ENCODE results near the gene STXBP3.

Gene STXBP3

GRCh38 chr1:108716437-108717230 is 29.8 kb upstream of the STXBP3 start:
- H3K27ac ChIP-seq (ENCODE audit: low read depth, low read length), result no peak overlapping the region
- H3K36me3 ChIP-seq (ENCODE audit: insufficient read depth, low read length), result no peaks in the 10 kb centered on the region
- H3K27me3 ChIP-seq (ENCODE audit: insufficient read depth, low read length), result no peaks in the 10 kb centered on the region
- no peak overlapping the region for H3K4me3 ChIP-seq (ENCODE audit: low read length)
- no peak overlapping the region for H3K9ac ChIP-seq (ENCODE audit: low read depth, low read length)
- no peaks in the 10 kb centered on the region for H3K9me3 ChIP-seq (ENCODE audit: insufficient read depth, low read depth, low read length)
- peaks cover 19% of the 10 kb centered on the region for H3K4me1 ChIP-seq (ENCODE audit: insufficient read depth, low read length)
- WGBS, result 93% methylated on average over 1 of the region's 2 CpGs

GRCh38 chr1:108717774-108718316 is 28.6 kb upstream of the STXBP3 start:
- no peaks in the 10 kb centered on the region for H3K27me3 ChIP-seq (ENCODE audit: insufficient read depth, low read length)
- H3K9me3 ChIP-seq (ENCODE audit: insufficient read depth, low read depth, low read length), result no peaks in the 10 kb centered on the region
- H3K36me3 ChIP-seq (ENCODE audit: insufficient read depth, low read length), result no peaks in the 10 kb centered on the region
- H3K27ac ChIP-seq (ENCODE audit: low read depth, low read length), result no peak overlapping the region
- no peak overlapping the region for H3K9ac ChIP-seq (ENCODE audit: low read depth, low read length)
- H3K4me3 ChIP-seq (ENCODE audit: low read length), result no peak overlapping the region
- peaks cover 20% of the 10 kb centered on the region for H3K4me1 ChIP-seq (ENCODE audit: insufficient read depth, low read length)
- 90% methylated on average over 9 of the region's 9 CpGs for WGBS

GRCh38 chr1:108718927-108719655 is 27.4 kb upstream of the STXBP3 start:
- H3K36me3 ChIP-seq (ENCODE audit: insufficient read depth, low read length), result no peaks in the 10 kb centered on the region
- 80% methylated on average over 6 of the region's 6 CpGs for WGBS
- no peaks in the 10 kb centered on the region for H3K9me3 ChIP-seq (ENCODE audit: insufficient read depth, low read depth, low read length)
- no peaks in the 10 kb centered on the region for H3K27me3 ChIP-seq (ENCODE audit: insufficient read depth, low read length)
- H3K4me1 ChIP-seq (ENCODE audit: insufficient read depth, low read length), result peaks cover 20% of the 10 kb centered on the region
- H3K4me3 ChIP-seq (ENCODE audit: low read length), result no peak overlapping the region
- no peak overlapping the region for H3K9ac ChIP-seq (ENCODE audit: low read depth, low read length)
- H3K27ac ChIP-seq (ENCODE audit: low read depth, low read length), result no peak overlapping the region

- no peaks in the 10 kb centered on the region for H3K27me3 ChIP-seq (ENCODE audit: insufficient read depth, low read length)
- 90% methylated on average over 8 of the region's 8 CpGs for WGBS
These were observed 26.6 kb upstream of the STXBP3 start for GRCh38 chr1:108719656-108720435.

GRCh38 chr1:108722292-108722691 is 24.2 kb upstream of the STXBP3 start:
- 94% methylated on average over 6 of the region's 6 CpGs for WGBS
- H3K9me3 ChIP-seq (ENCODE audit: insufficient read depth, low read depth, low read length), result no peaks in the 10 kb centered on the region
- H3K36me3 ChIP-seq (ENCODE audit: insufficient read depth, low read length), result no peaks in the 10 kb centered on the region
- no peak overlapping the region for H3K4me3 ChIP-seq (ENCODE audit: low read length)
- H3K4me1 ChIP-seq (ENCODE audit: insufficient read depth, low read length), result peaks cover 19% of the 10 kb centered on the region
- H3K27me3 ChIP-seq (ENCODE audit: insufficient read depth, low read length), result no peaks in the 10 kb centered on the region
- H3K27ac ChIP-seq (ENCODE audit: low read depth, low read length), result no peak overlapping the region
- H3K9ac ChIP-seq (ENCODE audit: low read depth, low read length), result no peak overlapping the region

More at GRCh38 chr1:108719656-108720435, 26.6 kb upstream of the STXBP3 start:
- peaks cover 20% of the 10 kb centered on the region for H3K4me1 ChIP-seq (ENCODE audit: insufficient read depth, low read length)
- H3K27ac ChIP-seq (ENCODE audit: low read depth, low read length), result no peak overlapping the region
- no peaks in the 10 kb centered on the region for H3K9me3 ChIP-seq (ENCODE audit: insufficient read depth, low read depth, low read length)
- H3K36me3 ChIP-seq (ENCODE audit: insufficient read depth, low read length), result no peaks in the 10 kb centered on the region
- no peak overlapping the region for H3K4me3 ChIP-seq (ENCODE audit: low read length)
- H3K9ac ChIP-seq (ENCODE audit: low read depth, low read length), result no peak overlapping the region

- H3K27ac ChIP-seq (ENCODE audit: low read depth, low read length), result no peak overlapping the region
- peaks cover 5% of the 10 kb centered on the region; the same call in 1 of the 2 replicates for H3K4me1 ChIP-seq (ENCODE audit: insufficient read depth, low read length)
- H3K9me3 ChIP-seq (ENCODE audit: insufficient read depth, low read depth, low read length), result no peaks in the 10 kb centered on the region
- H3K9ac ChIP-seq (ENCODE audit: low read depth, low read length), result no peak overlapping the region
- H3K4me3 ChIP-seq (ENCODE audit: low read length), result no peak overlapping the region
- 88% methylated on average over 1 of the region's 1 CpG for WGBS
- no peaks in the 10 kb centered on the region for H3K36me3 ChIP-seq (ENCODE audit: insufficient read depth, low read length)
- H3K27me3 ChIP-seq (ENCODE audit: insufficient read depth, low read length), result no peaks in the 10 kb centered on the region
These were observed 20.6 kb upstream of the STXBP3 start for GRCh38 chr1:108725906-108726305.

GRCh38 chr1:108728327-108728923 is 18.0 kb upstream of the STXBP3 start:
- Histone ChIP-seq H3K27ac (ENCODE audit: low read depth, low read length) (no peak overlapping the region), H3K4me1 (ENCODE audit: insufficient read depth, low read length) (no peaks in the 10 kb centered on the region), H3K27me3 (ENCODE audit: insufficient read depth, low read length) (no peaks in the 10 kb centered on the region), H3K9me3 (ENCODE audit: insufficient read depth, low read depth, low read length) (no peaks in the 10 kb centered on the region), H3K4me3 (ENCODE audit: low read length) (no peak overlapping the region), H3K9ac (ENCODE audit: low read depth, low read length) (no peak overlapping the region), H3K36me3 (ENCODE audit: insufficient read depth, low read length) (no peaks in the 10 kb centered on the region)
- 93% methylated on average over 8 of the region's 8 CpGs for WGBS

- no peak overlapping the region for H3K27ac ChIP-seq (ENCODE audit: low read depth, low read length)
- no peak overlapping the region for H3K9ac ChIP-seq (ENCODE audit: low read depth, low read length)
- H3K4me1 ChIP-seq (ENCODE audit: insufficient read depth, low read length), result no peaks in the 10 kb centered on the region
- no peaks in the 10 kb centered on the region for H3K9me3 ChIP-seq (ENCODE audit: insufficient read depth, low read depth, low read length)
- no peaks in the 10 kb centered on the region for H3K27me3 ChIP-seq (ENCODE audit: insufficient read depth, low read length)
- WGBS, result 96% methylated on average over 4 of the region's 4 CpGs
- no peak overlapping the region for H3K4me3 ChIP-seq (ENCODE audit: low read length)
- H3K36me3 ChIP-seq (ENCODE audit: insufficient read depth, low read length), result no peaks in the 10 kb centered on the region
These were observed 17.0 kb upstream of the STXBP3 start for GRCh38 chr1:108729481-108729880.

GRCh38 chr1:108732398-108732797 is 14.1 kb upstream of the STXBP3 start:
- H3K27ac ChIP-seq (ENCODE audit: low read depth, low read length), result no peak overlapping the region
- H3K4me1 ChIP-seq (ENCODE audit: insufficient read depth, low read length), result no peaks in the 10 kb centered on the region
- H3K36me3 ChIP-seq (ENCODE audit: insufficient read depth, low read length), result no peaks in the 10 kb centered on the region
- H3K9me3 ChIP-seq (ENCODE audit: insufficient read depth, low read depth, low read length), result no peaks in the 10 kb centered on the region
- no peaks in the 10 kb centered on the region for H3K27me3 ChIP-seq (ENCODE audit: insufficient read depth, low read length)
- no peak overlapping the region for H3K4me3 ChIP-seq (ENCODE audit: low read length)
- WGBS, result 100% methylated on average over 1 of the region's 1 CpG
- no peak overlapping the region for H3K9ac ChIP-seq (ENCODE audit: low read depth, low read length)

- Histone ChIP-seq H3K27me3 (ENCODE audit: insufficient read depth, low read length) (no peaks in the 10 kb centered on the region), H3K9me3 (ENCODE audit: insufficient read depth, low read depth, low read length) (no peaks in the 10 kb centered on the region)
- WGBS, result 100% methylated on average over 1 of the region's 1 CpG
These were observed 12.2 kb upstream of the STXBP3 start for GRCh38 chr1:108734171-108734865.

More at GRCh38 chr1:108734171-108734865, 12.2 kb upstream of the STXBP3 start:
- Histone ChIP-seq H3K9ac (ENCODE audit: low read depth, low read length) (no peak overlapping the region), H3K4me3 (ENCODE audit: low read length) (no peak overlapping the region), H3K4me1 (ENCODE audit: insufficient read depth, low read length) (no peaks in the 10 kb centered on the region), H3K36me3 (ENCODE audit: insufficient read depth, low read length) (no peaks in the 10 kb centered on the region), H3K27ac (ENCODE audit: low read depth, low read length) (no peak overlapping the region)
